ENCODE measurements around the gene NFATC1.

Gene NFATC1

DNA sequence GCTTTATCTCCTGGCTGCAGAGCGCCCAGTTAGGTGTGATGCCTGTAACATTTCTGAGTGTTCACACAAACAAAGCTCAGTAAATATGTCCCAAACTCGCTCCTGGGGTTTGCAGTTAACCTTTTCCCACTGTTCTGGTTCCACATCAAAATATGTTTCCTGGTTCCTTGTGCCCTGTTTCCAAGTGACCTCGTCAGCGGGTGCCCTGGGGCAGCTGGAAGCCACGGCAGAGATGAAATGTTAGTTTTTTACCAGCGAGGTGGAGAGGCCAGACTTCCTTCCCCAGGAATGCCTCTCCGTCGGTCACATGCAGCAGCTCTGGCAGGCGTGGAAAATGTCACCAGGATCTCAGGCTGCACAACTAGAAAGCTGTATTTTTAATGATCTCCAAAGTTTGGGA lies 18.2 kb downstream of the NFATC1 start:
- no peak for DNase-seq
- in situ Hi-C loops (cut with MboI; ENCODE audit: low pct_unique_long_range_greater_than_20kb, low sequenced_read_pairs) = no loop called here

DNA sequence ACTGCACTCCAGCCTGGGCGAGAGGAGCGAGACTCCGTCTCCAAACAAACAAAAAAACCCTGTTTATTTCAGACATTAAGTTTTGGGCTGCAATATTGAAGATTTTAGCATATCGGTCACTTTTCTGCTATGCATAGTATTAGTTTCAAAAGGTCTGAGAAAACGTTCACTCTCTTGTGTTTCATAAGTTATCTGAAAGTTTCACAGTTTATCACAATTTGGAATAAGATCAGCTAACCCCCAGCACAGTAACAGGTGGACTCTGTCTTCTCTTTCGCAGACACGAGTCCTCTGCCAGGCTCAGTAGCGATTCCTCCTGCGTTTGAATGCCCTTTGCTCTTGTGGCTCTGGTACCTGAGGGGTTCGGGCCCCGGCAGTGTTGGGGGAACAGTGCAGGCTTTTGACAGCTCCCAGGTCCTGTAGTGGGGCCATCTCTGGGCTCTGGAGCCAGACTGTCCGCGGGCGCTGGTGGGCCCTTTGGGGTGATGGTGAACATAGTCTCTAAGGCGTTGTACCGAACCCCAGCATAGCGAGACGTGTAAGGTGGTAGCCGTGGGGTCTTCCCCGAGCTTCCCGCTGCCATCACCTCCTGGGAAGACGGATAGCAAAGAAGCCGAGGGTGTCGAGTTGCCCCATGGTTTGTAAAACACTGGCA lies 20.4 kb downstream of the NFATC1 start:
- no peak for DNase-seq
- in situ Hi-C loops (cut with MboI; ENCODE audit: low pct_unique_long_range_greater_than_20kb, low sequenced_read_pairs) = no loop called here

DNA sequence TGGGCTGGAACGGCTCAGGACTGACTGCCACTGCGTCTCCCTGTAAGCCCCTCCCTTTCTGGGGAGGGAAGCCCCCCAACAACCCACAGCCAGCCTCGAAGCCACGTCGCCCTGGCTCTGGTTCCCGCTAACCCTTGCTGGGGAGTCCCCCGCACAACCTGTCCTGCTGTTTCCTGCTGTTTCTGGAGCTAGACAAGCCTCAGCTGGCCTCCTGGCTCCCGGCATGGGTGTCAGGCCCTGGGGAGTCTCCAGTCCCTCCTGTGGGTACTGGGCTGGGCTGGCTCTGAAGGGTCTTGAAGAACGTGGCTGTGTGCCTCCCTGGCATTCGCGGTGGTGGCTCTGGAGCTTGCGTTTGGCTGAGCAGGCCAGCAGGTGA lies 20.9 kb downstream of the NFATC1 start:
- in situ Hi-C loops (cut with MboI; ENCODE audit: low pct_unique_long_range_greater_than_20kb, low sequenced_read_pairs) = no loop called here
- no peak for DNase-seq

DNA sequence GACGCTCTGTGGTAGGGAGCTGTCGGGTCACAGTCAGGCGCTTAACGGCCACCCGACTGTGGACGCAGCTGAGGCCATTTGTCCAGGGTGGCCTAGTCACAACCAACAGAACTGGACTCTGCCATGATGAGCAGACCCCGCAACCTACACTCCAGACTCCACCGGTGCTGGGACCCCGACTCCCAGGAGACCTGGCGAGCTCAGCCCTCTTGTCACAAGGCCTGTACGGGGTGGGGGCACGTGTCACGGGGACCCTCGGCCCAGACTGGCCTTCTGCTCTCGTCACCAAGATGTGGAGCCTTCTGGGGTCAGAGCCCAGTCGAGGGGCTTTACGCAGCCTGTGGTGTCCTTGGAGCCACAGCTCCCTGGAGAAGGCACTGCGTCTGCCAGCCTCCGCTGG lies 22.5 kb downstream of the NFATC1 start:
- no peak for DNase-seq
- in situ Hi-C loops (cut with MboI; ENCODE audit: low pct_unique_long_range_greater_than_20kb, low sequenced_read_pairs) = no loop called here

DNA sequence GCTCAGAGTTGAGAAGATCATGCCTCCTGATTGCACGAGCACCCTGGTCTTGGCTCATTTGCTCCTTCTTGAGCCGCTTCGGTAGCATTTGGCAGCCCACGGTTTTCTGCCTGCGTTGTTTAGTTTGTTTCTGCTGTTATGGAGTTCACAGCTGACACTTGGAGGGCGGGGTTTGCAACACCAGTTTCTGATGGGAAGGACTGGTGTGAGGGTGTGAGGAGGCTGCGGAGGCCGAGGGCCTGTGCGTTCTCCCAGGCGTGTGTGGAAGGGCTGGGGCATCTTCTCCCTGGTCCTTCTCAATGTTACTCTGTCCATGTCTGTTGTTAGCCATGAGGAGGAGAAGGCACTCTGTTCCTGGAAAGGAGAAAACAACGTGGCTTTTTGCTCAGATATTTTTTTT lies 22.9 kb downstream of the NFATC1 start:
- in situ Hi-C loops (cut with MboI; ENCODE audit: low pct_unique_long_range_greater_than_20kb, low sequenced_read_pairs) = no loop called here
- no peak for DNase-seq

DNA sequence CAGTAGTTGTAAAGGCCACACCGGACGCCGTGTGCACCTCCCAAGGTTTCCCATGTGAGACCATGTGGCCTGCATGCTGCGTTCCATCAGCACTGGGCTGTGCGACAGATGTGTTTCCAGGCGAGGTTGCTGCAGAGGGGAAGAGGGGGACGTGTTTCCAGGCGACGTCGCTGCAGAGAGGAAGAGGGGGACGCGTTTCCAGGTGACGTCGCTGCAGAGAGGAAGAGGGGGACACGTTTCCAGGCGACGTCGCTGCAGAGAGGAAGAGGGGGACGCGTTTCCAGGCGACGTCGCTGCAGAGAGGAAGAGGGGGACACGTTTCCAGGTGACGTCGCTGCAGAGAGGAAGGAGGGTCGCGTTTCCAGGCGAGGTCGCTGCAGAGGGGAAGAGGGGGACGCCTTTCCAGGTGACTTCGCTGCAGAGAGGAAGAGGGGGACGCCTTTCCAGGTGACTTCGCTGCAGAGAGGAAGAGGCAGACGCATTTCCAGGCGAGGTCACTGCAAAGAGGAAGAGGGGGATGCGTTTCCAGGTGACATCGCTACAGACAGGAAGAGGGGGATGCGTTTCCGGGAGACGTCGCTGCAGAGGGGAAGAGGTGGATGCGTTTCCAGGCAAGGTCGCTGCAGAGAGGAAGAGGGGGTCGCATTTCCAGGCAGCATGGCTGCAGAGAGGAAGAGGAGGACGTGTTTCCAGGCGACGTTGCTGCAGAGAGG lies 24.5 kb downstream of the NFATC1 start:
- no peak for DNase-seq
- in situ Hi-C loops (cut with MboI; ENCODE audit: low pct_unique_long_range_greater_than_20kb, low sequenced_read_pairs) = no loop called here

DNA sequence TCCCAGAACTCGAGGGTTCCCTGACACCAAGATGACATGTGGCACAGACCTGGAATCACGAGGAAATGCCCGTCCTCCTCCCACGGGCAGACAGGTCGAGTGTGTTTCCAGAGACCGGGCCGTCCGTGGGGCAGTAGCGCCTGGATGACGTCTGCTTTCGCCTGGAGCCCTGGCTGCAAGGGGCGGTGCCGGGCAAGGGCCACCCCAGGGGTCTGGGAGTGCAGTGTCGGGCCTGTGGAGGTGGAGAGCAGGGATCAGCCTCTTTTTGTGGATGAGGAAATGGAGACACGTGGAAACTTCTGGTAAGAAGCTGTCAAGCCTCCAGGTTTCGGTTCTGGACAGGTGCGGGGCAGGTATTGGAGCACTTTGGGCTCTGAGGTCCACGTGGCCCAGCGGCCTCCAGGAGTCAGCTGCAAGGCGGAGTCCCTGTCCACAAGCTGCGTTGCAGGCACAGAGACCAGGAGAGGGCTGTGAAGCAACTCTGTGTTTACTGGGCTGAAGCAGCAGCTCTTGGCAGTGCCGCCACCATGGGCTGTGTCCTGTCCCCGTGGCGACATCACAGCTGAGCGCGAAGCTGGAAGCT lies 25.6 kb downstream of the NFATC1 start:
- no peak for DNase-seq
- in situ Hi-C loops (cut with MboI; ENCODE audit: low pct_unique_long_range_greater_than_20kb, low sequenced_read_pairs) = no loop called here

DNA sequence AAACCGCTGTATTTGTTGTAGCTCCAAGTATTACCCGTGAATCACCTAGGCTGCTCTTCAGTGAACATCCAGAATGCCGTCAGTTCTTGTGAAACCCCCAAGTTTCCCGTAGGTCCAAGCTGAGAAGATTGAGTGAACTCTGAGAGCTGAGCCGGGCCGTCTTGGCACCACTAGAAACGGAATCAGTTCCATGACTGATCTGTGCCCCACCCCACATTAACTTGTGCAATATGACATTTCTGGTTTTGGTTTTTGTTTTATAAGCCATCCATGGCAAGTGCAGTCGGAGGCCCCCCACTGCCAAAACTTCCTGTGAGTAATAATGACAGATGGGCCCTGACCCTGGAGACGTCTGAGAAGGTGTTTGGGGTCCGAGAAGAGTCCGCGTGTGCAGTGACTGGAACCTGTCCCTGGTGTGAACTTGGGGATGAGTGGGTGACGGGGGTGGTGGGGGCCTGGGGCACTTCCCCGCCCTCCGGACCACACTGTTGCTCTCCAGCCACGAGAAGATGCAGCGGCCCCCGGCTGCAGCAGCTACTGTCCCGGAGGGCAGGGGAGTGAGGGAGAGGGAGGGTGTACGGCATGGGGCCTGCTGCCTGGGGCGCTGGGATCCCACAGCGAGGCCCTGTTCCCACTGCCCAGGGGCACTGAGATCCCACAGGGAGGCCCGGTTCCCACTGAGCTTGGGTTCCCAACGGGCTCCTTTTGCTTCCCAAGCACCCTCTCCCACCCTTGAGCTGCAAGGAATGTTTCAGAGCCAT lies 26.5 kb downstream of the NFATC1 start:
- in situ Hi-C loops (cut with MboI; ENCODE audit: low pct_unique_long_range_greater_than_20kb, low sequenced_read_pairs) = no loop called here
- DNase-seq = peak; percentile 19

DNA sequence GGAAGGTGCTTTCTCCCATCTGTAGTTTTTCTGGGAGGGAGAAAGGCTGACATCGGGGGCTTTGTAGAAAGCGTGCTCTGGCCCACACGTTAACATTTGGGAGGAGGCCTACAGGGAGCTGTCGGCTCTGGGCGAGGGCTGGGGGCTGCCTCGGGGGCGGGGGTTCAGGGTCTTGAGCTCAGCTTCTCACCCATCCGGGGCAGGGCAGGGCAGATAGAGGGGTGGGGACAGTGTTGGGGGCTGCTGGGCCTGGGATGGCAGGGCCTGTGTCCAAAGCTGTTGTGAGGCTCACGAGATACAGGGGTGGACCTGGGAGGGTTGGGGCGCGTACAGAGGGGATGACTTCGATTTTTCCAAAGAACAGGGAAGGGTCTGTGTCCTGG lies 27.0 kb downstream of the NFATC1 start:
- DNase-seq = no peak
- in situ Hi-C loops (cut with MboI; ENCODE audit: low pct_unique_long_range_greater_than_20kb, low sequenced_read_pairs) = no loop called here

DNA sequence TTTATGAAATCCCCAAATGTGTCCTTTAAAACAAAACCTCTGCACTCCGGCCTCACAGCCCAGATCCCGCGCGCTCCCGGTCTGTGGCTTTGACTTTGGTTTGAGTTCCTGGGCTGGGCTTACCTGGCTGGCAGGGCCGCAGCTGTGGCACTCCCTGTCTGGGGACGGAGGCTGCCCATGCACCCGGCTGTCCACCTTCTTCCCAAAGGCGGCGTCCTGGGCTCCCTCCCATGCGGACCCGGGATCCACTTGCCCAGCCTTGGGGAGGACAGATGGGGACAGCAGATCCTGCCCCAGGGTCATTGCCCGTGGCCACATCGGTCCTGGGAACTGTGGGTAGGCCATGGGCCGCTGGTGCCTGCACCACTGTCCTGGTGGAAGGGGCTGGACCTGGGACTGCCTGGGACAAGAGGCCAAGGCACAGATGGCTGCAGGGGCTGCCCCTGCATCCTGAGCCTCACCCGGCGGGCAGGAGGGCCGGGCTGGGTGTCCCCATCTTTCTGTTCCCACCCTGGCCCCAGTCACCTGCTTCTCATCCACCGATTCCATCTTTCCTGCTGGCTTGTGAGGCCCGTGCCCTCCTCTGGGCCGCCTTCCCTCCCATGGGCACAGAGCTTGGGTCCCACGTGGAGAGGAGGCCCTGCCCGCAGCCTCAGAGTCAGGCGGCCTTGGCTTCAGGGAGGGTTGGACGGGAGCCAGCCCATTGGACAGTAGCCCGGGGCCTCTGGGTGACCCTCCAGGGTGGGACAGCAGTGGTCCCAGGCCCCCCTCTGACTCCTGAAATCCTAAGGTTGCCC lies 27.7 kb downstream of the NFATC1 start:
- in situ Hi-C loops (cut with MboI; ENCODE audit: low pct_unique_long_range_greater_than_20kb, low sequenced_read_pairs) = no loop called here
- no peak for DNase-seq

DNA sequence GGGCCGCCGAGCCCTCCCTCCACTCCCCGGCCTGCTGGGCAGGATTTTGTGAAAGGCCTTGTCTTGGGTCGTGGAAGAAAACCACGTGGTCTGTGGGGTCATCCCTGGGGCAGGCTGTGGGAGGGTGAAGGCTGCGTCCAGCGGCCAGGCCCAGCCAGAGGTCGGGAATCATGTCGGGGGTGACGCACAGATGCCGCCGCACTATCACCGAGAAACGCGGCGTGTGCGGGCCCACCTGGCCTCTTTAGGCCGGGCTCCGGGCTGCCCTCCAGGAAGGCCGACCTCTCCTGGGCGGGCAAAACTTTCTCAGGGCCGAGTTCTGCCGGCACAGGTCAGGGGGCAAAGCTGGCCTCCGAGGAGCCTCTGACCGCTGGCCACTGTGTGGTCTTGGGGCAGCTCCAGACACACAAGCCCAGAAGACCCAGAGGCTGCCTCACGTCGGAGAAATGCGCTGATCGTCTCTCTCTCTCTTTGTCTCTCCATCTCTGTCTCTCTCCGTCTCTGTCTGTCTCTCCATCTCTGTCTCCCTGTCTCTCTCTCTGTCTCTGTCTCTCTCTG lies 28.4 kb downstream of the NFATC1 start:
- in situ Hi-C loops (cut with MboI; ENCODE audit: low pct_unique_long_range_greater_than_20kb, low sequenced_read_pairs) = no loop called here
- no peak for DNase-seq

DNA sequence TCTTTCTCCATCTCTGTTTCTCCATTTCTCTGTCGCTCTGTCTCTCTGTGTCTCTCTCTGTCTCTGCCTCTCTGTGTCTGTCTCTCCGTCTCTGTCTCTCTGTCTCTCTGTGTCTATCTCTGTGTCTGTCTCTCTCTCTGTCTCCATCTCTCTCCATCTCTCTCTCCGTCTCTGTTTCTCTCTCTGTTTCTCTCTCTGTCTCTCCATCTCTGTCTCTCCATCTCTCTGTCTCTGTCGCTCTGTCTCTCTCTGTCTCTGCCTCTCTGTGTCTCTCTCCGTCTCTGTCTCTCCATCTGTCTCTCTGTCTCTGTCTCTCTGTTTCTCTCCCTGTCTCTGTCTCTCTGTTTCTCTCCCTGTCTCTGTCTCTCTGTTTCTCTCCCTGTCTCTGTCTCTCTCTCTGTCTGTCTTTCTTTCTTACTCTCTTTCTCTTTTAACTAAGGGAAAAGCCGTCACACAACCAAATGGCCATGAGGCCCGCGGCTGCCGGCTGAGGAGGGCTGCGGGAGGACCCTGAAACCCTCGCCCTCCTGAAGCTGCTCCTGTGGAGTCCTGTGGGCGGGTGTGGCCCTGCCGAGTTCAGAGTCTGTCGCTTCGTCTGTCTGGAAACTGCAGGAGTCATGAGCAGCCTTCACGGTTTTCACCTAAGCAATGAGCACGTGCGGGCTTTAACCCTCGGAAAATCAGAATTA lies 29.3 kb downstream of the NFATC1 start:
- no peak for DNase-seq
- in situ Hi-C loops (cut with MboI; ENCODE audit: low pct_unique_long_range_greater_than_20kb, low sequenced_read_pairs) = no loop called here

DNA sequence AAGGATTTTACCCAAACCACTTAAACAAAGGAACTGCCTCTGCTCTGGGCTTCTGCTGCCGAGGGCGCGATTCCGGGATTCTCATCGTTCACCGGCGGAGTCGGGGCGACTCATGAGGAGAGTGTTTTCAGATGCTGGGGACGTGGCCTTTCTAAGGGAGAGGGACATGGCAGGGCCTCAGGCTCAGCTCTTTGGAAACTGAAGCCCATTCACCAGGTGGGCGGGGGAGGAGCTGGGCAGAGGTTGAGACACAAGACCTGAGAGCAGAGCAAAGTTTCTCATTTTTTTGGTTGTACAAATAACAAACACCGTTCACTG lies 29.8 kb downstream of the NFATC1 start:
- DNase-seq = no peak
- in situ Hi-C loops (cut with MboI; ENCODE audit: low pct_unique_long_range_greater_than_20kb, low sequenced_read_pairs) = no loop called here

DNA sequence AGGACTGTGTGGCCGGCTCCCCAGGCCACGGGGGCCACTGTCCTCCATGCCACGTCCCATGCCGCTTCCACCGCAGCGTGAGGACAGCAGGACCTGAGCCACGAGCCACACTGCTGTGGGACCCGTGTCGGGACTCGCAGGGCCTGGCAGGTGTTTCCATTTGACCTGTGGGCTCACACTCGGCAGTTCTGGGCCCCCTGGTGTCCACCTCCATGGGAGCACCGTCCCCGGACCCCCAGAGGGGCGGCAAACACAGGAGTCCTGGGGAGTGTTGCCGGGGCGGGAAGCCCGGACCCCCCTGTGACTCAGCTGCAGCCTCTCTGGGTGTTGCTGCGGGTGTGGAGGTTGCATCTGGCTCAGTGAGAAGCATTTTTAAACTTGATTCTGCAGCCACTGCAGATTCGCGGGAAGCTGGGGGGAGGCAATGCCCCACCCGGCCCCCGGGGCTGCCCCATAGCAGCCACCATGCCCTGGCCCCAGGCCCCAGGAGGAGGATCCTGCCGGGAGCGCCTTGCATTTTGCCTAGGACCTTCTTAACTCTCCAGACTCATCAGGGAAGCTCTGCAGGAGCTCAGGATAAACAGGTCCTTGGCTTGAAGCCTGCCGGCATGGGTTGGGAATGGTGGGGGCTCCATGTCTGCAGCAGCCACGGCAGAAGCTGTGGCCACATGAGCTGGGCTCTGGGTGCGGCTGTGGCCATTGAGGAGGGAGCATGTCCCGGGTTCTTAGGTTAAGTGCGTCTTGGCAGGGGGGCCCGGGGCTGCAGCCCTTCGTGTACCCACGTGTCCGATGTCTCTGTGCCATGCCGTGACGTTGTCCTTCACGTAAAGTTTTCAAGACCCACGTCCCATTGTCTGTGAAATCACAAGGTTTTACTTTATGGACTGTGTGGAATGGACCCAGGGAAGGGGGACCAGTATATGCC lies 30.9 kb downstream of the NFATC1 start:
- no peak for DNase-seq
- in situ Hi-C loops (cut with MboI; ENCODE audit: low pct_unique_long_range_greater_than_20kb, low sequenced_read_pairs) = no loop called here

DNA sequence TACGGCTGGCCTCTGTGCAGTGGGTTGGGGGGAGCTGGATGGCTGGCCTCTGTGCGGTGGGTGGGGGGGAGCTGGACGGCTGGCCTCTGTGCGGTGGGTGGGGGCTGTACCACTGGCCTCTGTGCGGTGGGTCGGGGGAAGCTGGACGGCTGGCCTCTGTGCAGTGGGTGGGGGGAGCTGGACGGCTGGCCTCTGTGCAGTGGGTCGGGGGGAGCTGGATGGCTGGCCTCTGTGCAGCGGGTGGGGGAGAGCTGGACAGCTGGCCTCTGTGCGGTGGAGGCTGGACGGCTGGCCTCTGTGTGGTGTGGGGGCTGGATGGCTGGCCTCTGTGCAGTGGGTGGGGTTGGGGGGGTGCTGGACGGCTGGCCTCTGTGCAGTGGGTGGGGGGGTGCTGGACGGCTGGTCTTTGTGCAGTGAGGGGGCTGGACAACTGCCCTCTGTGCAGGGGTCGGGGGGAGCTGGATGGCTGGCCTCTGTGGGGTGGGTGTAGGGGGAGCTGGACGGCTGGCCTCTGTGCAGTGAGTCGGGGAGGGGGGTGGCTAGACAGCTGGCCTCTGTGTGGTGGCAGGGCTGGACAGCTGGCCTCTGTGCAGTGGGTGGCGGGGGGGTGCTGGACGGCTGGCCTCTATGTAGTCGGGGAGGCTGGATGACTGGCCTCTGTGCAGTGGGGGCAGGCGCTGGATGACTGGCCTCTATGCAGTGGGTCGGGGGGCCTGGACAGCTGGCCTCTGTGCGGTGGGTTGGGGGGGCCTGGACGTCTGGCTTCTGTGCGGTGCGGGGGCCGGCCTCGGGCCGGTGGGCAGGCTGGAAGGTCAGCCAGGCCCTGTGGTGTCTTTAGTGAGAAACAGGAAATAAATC lies 31.9 kb downstream of the NFATC1 start:
- DNase-seq = no peak
- in situ Hi-C loops (cut with MboI; ENCODE audit: low pct_unique_long_range_greater_than_20kb, low sequenced_read_pairs) = no loop called here

DNA sequence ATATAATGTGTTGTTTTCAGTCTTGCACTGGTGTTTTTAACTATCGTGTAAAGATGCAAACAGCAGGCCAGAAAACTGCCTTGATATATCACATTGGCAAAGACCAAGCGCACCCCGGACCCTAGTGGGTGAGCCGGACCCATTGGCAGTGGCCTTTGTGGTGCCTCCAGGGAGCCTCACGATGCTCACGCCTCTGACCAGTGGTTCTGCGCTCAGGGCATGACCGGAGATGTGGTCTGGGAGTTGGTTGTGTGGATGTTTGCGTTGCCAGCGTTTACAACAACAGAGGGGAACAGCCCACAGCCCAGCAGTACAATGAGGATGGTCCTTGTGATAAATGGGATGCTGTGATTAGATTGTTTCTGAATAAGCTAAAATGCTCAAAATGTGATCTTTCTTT lies 32.6 kb downstream of the NFATC1 start:
- in situ Hi-C loops (cut with MboI; ENCODE audit: low pct_unique_long_range_greater_than_20kb, low sequenced_read_pairs) = no loop called here

DNA sequence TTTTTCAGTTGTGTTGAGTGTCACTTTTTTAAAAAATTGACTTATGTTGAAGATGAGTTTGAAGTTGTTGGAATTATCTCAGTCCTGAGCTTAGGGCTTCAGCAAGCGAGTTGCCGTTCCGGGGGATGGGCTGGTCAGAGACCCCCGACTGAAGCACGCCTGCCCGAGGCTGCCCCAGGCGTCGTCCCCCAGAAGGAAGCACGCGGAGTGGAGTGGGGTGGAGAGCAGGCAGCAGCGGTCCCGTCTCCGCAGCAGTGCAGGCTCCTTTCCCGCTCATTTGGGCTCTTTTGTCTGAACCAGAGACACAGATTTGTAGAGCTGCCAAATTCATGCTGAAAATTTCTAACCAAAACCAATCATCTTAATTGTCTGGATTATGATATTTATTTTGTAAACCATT lies 33.7 kb downstream of the NFATC1 start:
- in situ Hi-C loops (cut with MboI; ENCODE audit: low pct_unique_long_range_greater_than_20kb, low sequenced_read_pairs) = no loop called here
- DNase-seq = no peak

More for the DNA sequence above, 32.6 kb downstream of the NFATC1 start:
- no peak for DNase-seq
